HG02763 (cell line): ENCODE measurements around the gene KIF24.
"Not testable (repeated sequence)": the region's sequence is repeated elsewhere in the genome, so short reads cannot be mapped to it uniquely, and the experiment has no call there.

Experiments
- ATAC-seq: cut with Tn5 transposase; IDR thresholded peaks from one replicate; pipeline ENCODE4 v1.9.1; 2021; ENCODE audit warnings: mild to moderate bottlenecking, moderate library complexity; ENCODE audit not compliant: unreplicated experiment

KIF24 gene, protein sequence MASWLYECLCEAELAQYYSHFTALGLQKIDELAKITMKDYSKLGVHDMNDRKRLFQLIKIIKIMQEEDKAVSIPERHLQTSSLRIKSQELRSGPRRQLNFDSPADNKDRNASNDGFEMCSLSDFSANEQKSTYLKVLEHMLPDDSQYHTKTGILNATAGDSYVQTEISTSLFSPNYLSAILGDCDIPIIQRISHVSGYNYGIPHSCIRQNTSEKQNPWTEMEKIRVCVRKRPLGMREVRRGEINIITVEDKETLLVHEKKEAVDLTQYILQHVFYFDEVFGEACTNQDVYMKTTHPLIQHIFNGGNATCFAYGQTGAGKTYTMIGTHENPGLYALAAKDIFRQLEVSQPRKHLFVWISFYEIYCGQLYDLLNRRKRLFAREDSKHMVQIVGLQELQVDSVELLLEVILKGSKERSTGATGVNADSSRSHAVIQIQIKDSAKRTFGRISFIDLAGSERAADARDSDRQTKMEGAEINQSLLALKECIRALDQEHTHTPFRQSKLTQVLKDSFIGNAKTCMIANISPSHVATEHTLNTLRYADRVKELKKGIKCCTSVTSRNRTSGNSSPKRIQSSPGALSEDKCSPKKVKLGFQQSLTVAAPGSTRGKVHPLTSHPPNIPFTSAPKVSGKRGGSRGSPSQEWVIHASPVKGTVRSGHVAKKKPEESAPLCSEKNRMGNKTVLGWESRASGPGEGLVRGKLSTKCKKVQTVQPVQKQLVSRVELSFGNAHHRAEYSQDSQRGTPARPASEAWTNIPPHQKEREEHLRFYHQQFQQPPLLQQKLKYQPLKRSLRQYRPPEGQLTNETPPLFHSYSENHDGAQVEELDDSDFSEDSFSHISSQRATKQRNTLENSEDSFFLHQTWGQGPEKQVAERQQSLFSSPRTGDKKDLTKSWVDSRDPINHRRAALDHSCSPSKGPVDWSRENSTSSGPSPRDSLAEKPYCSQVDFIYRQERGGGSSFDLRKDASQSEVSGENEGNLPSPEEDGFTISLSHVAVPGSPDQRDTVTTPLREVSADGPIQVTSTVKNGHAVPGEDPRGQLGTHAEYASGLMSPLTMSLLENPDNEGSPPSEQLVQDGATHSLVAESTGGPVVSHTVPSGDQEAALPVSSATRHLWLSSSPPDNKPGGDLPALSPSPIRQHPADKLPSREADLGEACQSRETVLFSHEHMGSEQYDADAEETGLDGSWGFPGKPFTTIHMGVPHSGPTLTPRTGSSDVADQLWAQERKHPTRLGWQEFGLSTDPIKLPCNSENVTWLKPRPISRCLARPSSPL (N-terminal part only)

DNA sequence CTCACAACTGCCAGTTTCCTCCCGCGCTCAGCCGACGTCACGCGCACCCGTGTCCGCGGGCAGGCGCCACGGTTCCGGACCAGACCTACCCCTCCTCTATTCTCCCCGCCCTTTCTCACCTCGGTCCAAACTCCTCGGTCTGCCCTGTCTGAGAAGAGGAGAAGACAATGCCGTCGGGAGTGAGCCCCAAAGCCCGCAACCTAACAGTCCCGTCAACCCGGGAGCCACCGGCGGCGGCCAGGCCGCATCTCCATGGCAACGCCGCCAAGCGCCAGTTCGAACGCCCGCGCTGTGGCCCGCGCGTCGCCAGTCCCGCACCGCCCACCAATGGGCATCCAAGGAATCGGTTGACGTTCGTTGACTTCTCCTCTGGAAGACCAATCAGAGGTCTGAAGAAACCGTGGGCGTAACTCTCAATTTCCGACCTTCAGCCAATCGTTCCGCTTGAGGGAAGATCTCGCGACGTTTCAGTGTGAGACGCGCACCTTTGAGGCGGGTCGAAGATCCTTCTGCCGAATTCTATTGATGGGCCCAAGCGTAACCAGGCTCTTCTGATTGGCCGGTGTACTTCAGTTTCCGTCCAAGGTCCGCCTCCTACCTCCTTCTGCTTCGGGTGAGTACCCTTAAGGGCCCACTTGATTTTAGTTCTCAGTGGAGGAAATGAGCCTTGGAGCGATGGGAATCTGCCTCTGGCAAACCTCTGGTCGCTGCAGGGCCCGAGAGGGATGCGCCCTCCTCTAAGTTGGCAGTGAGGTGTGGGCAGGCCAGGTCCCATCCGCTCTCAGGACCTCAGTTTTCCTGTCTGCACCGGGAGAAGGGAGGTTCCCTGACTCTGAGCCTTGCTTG, at the start of gene KIF24, which contains the start of gene NUDT2:
Gene KIF24, minus strand, starts transcription at position 282 of the 846 bp plus-strand sequence. CDS start 17,922 bp downstream, outside the sequence.
Gene NUDT2, plus strand, starts transcription at position 583 of the 846 bp plus-strand sequence. CDS start 9,471 bp downstream, outside the sequence.
- ATAC-seq: peak; percentile 92

DNA sequence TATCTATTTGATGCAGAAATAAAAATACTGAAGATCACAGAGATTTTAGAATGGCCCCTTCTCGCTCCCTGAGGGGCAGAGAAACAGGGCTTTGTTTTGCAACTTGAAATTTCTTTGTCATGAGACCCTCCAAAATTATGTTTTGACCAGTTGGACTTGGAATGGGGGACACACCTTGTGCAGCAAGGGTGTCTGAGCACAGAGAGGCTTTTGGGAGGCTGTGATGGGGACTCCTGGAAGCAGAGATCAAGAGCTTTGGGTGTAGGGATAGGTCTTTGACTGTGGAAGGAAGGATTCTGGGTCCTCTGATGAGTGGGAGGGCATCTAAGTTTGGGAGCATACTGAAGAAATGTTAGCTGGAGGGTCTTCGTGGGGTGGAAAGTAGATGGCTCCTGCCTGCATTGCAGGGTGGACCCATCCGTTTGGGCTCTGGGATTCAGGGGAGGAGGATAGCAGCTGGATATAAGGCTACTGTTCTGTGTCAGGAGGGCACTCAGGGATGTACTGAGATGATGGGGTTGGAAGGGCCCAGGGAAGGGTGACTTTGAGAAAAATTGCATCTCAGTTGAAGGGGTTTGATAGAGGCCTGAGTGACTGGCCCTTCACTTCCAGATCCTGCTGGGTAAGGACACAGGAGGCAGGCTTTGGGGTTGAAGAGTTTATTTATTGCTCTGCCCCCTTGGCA, 49.5 kb upstream of the KIF24 start:
- no peak for ATAC-seq

- ATAC-seq: no peak
Measured at GRCh38 chr9:34377404-34377746, 48.3 kb upstream of the KIF24 start.

DNA sequence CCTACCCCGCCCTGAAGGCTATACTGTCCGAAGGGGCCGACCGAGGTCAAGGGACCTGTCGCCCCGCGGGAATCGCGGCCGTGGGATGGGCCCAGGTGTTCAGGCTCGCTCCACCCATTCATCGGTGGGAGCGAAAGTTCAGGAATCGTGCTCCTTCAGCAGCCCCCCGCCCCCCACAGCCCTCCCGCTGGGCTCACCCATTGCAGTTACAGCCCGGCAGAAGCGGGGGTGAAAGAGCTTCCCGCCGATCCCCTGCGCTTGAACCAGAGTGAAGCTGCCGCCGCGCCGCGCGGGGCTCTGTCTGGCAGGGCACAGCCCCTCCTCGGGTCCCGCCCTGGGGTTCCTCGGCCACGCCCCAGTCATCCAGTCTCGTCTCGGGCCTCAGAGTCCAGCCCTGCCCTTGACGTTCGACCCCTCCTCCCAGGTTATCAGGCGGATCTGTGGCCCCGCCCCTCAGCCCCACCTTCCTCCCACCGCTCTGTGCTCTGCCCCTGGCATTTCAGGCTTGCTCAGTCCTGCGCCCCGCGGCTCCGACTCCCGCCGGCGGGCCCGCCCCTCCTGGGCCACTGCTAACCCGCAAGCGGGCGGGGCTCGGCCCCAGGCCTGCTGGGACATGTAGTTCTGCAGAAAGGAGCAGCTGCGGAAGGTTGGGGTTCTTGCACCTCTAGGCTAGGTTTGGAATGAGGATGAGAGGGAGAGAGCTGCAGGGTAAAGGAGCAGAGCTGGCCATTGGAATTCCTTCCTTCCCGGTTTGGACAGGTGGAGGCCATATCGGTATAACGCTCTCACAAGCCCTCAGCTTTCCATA, 47.7 kb upstream of the KIF24 start, which contains the start of gene MYORG:
Gene MYORG, minus strand, starts transcription at position 303 of the 808 bp plus-strand sequence. CDS start 3,955 bp downstream, outside the sequence.
- ATAC-seq: peak; percentile 83

GRCh38 chr9:34375901-34376595, 47.0 kb upstream of the KIF24 start:
- no peak for ATAC-seq

GRCh38 chr9:34374905-34375552, 46.0 kb upstream of the KIF24 start:
- ATAC-seq: no peak

DNA sequence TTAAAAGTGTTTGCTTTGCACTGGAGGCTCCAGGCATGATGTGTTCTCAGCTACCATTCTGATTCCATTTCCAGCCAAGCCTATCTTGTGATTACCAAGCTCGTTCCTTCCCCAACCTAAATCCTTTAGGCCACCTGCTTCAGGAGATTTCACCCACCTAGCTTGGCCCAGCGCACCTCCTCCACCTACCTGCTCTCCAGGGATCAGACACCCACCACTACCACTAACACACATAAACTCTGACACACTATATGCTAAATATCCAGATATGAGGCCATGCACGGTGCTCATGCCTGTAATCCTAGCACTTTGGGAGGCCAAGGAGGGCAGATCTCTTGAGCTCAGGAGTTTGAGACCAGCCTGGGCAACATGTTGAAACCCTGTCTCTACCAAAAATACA, 45.3 kb upstream of the KIF24 start:
- ATAC-seq: no peak

GRCh38 chr9:34373749-34374148, 44.7 kb upstream of the KIF24 start:
- ATAC-seq: no peak

DNA sequence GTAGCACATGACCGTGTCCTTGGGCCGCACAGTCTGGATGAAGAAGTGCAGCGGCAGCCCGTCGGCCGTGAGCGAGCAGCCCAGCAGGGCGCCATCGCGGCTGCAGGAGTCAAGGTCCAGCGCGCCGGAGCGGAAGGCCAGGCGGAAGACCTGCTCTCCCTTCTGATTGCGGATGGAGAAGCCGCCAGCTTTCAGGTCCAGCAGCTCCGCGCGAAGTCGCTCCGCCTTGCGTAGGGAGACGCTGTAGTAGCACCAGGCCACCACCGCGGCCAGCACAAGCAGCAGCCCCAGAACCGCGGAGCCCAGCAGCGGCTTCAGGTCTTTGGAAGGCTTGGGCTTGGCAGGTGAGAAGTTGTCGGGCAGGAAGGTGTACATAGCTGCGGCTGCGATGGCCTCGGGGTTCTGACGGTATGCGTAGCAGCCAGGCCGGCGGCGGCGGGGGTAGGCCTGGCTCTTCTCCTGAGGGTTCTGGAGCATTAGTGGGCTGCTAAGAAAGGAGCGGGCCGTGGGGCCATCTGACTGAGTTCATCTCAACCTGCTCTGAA, 43.5 kb upstream of the KIF24 start:
- ATAC-seq: no peak

DNA sequence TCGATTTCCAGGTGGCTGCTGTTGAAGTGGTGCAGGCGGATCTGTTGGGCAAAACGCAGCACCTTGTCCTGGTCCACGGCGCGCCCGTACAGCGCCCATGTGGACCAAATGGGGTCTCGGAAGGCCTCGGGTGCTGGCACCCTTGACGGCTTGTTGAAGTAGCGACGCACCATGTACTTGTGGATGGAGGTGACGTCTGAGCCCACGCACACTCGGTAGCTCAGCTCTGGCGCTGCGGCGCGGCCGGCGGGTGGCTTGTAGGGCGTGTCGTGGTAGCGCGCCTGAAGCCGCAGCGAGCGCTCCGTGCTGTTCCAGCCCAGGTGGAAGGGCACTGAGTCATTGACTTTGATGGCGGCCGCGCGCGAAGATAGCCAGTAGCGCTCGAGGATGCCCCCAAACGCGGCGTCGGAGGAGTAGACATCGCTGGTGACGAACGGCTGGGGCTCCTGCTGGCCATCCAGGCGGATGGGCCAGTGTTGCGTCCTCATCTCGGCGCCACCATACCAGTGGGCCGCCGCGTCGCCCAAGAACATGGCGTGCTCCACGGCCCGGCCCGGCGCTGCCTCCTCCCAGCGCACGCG, 42.9 kb upstream of the KIF24 start:
- no peak for ATAC-seq

GRCh38 chr9:34370970-34371880, 42.2 kb upstream of the KIF24 start:
- no peak for ATAC-seq

DNA sequence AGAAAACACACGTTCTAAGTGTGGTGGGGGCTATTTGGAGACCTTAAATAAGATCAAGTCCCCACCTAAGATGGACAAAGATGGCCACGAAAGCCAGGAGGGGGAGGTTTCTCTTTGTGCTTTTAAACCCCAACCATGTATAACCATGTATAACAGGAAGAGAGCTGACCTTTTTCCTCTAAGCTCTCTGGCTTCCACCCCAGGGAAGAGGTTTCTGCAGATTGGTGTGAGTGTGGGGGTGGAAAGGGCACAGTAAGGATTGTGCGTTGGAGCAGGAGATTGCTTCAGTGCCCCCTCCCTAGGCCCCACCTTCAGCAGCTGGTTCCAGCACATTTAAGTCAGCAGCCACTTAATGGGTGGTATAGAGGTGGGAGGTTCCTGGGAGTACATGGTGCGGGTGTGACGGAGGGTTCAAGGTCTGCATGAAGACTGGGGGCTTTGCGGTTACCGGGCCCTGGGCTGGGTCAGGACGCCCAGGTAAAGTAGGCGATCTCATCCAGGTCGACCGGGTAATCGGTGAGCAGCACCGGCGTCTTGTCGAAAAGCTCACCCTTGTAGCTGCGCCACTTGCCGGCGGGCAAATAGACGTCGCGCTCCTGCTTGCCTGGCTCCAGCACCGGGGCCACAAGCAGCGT, 41.4 kb upstream of the KIF24 start:
- no peak for ATAC-seq

DNA sequence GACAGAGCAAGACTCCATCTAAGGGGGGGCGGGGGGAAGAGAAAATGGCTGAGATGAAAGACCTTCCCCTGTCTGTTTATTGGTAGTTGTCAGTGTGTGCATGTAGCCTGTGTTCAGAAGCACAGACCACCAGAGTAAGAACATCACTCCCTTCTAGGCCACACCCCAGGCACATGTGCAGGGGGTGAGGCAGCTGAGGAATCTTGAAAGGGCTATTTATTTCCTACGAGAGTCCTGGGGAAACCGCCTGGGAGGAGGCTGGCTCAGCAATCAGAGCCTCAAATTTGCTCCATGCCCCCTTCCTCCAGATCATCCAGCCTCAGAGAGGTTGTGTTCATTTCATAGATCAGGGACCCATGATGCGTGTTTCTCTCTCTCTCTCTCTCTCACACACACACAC, 40.6 kb upstream of the KIF24 start:
- no peak for ATAC-seq

DNA sequence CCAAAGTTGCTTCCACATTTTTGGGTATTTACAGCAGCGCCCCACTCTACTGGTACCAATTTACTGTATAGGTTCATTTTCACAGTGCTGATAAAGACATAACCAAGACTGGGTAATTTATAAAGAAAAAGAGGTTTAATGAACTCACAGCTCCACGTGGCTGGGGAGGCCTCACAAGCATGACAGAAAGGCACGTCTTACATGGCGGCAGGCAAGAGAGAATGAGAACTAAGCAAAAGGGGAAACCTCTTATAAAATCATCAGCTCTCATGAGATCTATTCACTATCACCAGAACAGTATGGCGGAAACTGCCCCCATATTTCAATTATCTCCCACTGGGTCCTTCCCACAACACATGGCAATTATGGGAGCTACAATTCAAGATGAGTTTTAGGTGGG, 39.7 kb upstream of the KIF24 start:
- not testable (repeated sequence) for ATAC-seq

GRCh38 chr9:34367751-34368410, 38.8 kb upstream of the KIF24 start:
- not testable (repeated sequence) for ATAC-seq
